BLaER1 treated with 17β-estradiol and CSF1 and Interleukin-3, amounts not matched to agents 10 nM and 100 nM (cell line): Measurements from ENCODE around the gene HMOX1.

Source experiments
- H3K27ac ChIP-seq, 11 experiments: shearing (Covaris generic); formaldehyde crosslinking; 2 replicates each; pipeline ENCODE4 v1.8.1; 2022
- H3K27me3 ChIP-seq, 11 experiments: shearing (Covaris generic); formaldehyde crosslinking; 2 replicates each; pipeline ENCODE4 v1.8.1; 2022
- H3K36me3 ChIP-seq, 11 experiments: shearing (Covaris generic); formaldehyde crosslinking; 2 replicates each; pipeline ENCODE4 v1.8.1; 2022
- H3K4me1 ChIP-seq, 10 experiments: shearing (Covaris generic); formaldehyde crosslinking; 2 replicates each; pipeline ENCODE4 v1.8.1; 2022
- H3K4me2 ChIP-seq, 11 experiments: shearing (Covaris generic); formaldehyde crosslinking; 2 replicates each; pipeline ENCODE4 v1.8.1; 2022
- H3K4me3 ChIP-seq, 10 experiments: shearing (Covaris generic); formaldehyde crosslinking; 2 replicates each; pipeline ENCODE4 v1.8.1; 2022
- H3K9ac ChIP-seq, 11 experiments: shearing (Covaris generic); formaldehyde crosslinking; 2 replicates each; pipeline ENCODE4 v1.8.1; 2022
- H3K9me3 ChIP-seq, 11 experiments: shearing (Covaris generic); formaldehyde crosslinking; replicated peaks in 1 of 11; 2 replicates each; pipeline ENCODE4 v1.8.1; 2022
- H4K20me1 ChIP-seq, 11 experiments: shearing (Covaris generic); formaldehyde crosslinking; 2 replicates each; pipeline ENCODE4 v1.8.1; 2022
- Cebpa-rat ChIP-seq, 11 experiments: shearing (Covaris generic); IDR thresholded peaks; 2 replicates each; pipeline ENCODE4 v1.8.1; 2022

Gene HMOX1

DNA sequence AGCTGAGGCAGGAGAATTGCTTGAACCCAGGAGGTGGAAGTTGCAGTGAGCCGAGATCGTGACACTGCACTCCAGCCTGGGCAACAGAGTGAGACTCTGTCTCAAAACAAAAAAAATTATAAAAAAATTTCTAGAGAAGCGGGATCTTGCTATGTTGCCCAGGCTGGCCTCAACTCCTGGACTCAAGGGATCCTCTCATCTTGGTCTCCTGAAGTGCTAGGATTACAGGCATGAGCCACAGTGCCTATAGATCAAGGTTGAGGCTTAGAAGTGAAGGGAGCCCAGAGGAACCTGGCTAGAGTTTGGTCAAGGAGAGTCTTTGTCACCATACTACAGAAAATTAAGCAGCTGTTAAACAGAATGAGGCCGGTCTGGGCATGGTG, 17.7 kb downstream of the HMOX1 start:
- Histone ChIP-seq H4K20me1 (peaks cover 0 to 14% (median 0%) of the 10 kb centered on the region in 11 experiments; a peak in 5 of 22 replicates), H3K9me3 (no peaks in the 10 kb centered on the region), H3K4me1 (peaks cover 58 to 84% (median 72%) of the 10 kb centered on the region in 10 experiments), H3K4me2 (peak overlapping the region in 9 of 11 experiments; percentile 1 to 98 (median 86); a peak in 10 of 22 replicates), H3K4me3 (no peak overlapping the region), H3K36me3 (peaks cover 13 to 31% (median 26%) of the 10 kb centered on the region in 11 experiments), H3K27ac (peak overlapping the region in 8 of 11 experiments; percentile 87 to 98 (median 95); a peak in 18 of 22 replicates), H3K9ac (peak overlapping the region in 1 of 11 experiments; percentile 93; a peak in 3 of 22 replicates), H3K27me3 (no peaks in the 10 kb centered on the region)
- TF ChIP-seq Cebpa-rat (IDR thresholded peaks at IDR 0.05) = no peak

DNA sequence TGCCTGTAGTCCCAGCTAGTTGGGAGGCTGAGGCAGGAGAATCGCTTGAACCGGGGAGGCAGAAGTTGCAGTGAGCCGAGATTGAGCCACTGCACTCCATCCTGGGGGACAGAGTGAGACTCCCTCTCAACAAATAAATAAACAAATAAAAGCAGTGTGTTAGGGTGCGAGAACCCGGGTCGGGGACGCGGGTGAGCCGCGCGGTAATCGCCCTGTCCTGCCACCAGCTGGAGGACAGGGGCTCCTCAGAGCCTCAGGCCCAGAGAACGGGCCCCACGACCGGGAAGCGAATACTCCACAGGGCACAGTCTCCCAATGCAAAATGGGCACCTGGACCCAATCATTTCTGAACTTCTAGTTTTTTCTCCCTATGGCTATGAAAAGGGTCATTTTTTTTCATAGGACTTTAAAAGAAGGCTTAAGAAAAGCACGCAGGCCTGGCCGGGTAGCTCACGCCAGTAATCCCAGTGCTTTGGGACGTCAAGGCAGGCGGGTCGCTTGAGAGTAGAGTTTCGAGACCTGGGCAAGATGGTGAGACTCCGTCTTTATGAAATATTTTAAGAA, 18.3 kb downstream of the HMOX1 start:
- H3K9ac ChIP-seq = peak overlapping the region; percentile 77 to 99 (median 96)
- H3K4me2 ChIP-seq = peak overlapping the region; percentile 71 to 98 (median 86)
- peak overlapping the region; percentile 70 to 98 (median 95) for H3K27ac ChIP-seq
- H3K36me3 ChIP-seq = peaks cover 10 to 35% (median 32%) of the 10 kb centered on the region in 11 experiments
- H4K20me1 ChIP-seq = peaks cover 0 to 8% (median 0%) of the 10 kb centered on the region in 11 experiments; a peak in 1 of 22 replicates
- TF ChIP-seq Cebpa-rat (IDR thresholded peaks at IDR 0.05) = no peak
- H3K4me1 ChIP-seq = peaks cover 58 to 87% (median 73%) of the 10 kb centered on the region in 10 experiments
- H3K27me3 ChIP-seq = no peaks in the 10 kb centered on the region
- H3K9me3 ChIP-seq = no peaks in the 10 kb centered on the region
- peak overlapping the region; percentile 82 to 97 (median 90) for H3K4me3 ChIP-seq

DNA sequence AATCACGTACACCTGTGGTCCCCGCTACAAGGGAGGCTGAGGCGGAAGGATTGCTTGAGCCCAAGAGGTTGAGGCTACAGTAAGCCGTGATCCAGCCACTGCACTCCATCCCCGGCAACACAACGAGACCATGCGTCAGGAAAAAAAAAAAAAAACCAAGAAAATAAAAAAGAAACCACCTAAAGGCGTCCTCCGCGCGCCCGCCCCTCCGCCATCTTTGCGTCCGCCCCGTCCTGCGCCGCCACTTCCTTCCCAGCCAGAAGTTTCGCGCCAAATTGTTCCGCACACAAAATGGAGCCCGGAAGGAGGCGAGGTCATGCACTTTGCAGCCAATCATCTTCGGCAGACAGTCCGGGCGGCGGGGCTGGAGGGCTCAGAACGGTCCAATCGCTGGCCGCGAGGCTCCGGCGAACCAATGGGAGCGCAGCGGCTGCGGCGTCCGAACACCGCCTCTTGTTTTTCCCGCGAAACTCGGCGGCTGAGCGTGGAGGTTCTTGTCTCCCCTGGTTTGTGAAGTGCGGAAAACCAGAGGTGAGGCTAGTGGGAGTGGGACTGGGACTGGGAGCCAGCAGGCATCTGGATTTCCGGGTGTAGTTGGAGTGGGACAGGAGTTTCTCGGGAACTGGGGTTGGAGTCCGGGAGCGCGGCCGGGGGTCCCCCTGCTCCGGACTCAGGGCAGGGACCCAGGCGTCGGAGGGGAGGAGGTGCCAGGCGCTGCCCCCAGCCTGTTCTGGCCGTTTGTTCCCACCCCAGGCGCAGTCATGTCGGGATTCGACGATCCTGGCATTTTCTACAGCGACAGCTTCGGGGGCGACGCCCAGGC, 19.0 kb downstream of the HMOX1 start, which contains the start of gene MCM5:
Gene MCM5, plus strand, starts transcription at position 463 of the 823 bp plus-strand sequence. Its CDS starts 299 bp downstream, at position 762.
- no peak for TF ChIP-seq Cebpa-rat (IDR thresholded peaks at IDR 0.05)
- H4K20me1 ChIP-seq = peaks cover 0 to 3% (median 0%) of the 10 kb centered on the region in 11 experiments; a peak in 1 of 22 replicates
- no peaks in the 10 kb centered on the region for H3K27me3 ChIP-seq
- peak within 1 kb of the TSS; percentile 82 to 99 (median 96) for H3K9ac ChIP-seq
- peaks cover 58 to 94% (median 78%) of the 10 kb centered on the region in 10 experiments for H3K4me1 ChIP-seq
- H3K27ac ChIP-seq = peak within 1 kb of the TSS; percentile 70 to 98 (median 95)
- H3K4me3 ChIP-seq = peak within 1 kb of the TSS; percentile 82 to 97 (median 90)
- H3K9me3 ChIP-seq = no peaks in the 10 kb centered on the region
- peak within 1 kb of the TSS; percentile 86 to 100 (median 97) for H3K4me2 ChIP-seq
- peaks cover 6 to 42% (median 38%) of the 10 kb centered on the region in 11 experiments; a peak in 20 of 22 replicates for H3K36me3 ChIP-seq

DNA sequence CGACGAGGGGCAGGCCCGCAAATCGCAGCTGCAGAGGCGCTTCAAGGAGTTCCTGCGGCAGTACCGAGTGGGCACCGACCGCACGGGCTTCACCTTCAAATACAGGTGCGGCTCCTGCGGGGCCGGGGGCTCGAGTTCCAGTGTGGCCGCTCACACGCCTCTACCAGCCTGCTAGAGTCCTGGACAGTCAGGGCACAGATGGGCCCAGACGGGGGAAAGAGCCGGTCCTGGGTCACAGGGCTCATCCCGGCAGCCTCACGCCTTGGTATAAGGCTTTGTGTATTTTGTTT, 19.6 kb downstream of the HMOX1 start:
- H3K36me3 ChIP-seq = peaks cover 8 to 47% (median 44%) of the 10 kb centered on the region in 11 experiments; a peak in 20 of 22 replicates
- H3K27ac ChIP-seq = peak overlapping the region in 10 of 11 experiments; percentile 74 to 98 (median 95); a peak in 21 of 22 replicates
- no peak for TF ChIP-seq Cebpa-rat (IDR thresholded peaks at IDR 0.05)

DNA sequence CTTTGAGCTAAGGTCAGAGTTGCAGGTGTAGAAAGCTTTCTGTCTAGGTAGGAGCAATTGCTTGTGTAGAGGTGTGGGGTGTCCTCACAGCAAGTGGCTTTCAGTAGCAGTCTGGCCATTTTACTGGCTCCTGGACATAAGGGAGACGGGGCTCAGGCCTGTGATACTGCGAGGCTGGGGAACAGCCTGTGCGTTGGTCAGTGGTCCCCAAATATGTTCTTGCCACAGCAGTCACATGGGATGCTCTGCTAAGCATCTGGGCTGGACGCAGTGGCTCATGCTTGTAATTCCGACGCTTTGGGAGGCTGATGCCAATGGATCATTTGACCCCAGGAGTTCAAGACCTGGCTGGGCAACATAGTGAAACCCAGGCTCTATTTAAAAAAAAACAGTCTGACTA, 21.0 kb downstream of the HMOX1 start:
- peak overlapping the region in 7 of 11 experiments; percentile 18 to 98 (median 49); a peak in 9 of 22 replicates for H3K27ac ChIP-seq
- peak overlapping the region in 9 of 11 experiments; percentile 82 to 99 (median 96); a peak in 17 of 22 replicates for H3K9ac ChIP-seq
- H3K9me3 ChIP-seq = no peaks in the 10 kb centered on the region
- H3K27me3 ChIP-seq = no peaks in the 10 kb centered on the region
- TF ChIP-seq Cebpa-rat (IDR thresholded peaks at IDR 0.05) = no peak
- peaks cover 52 to 86% (median 73%) of the 10 kb centered on the region in 10 experiments for H3K4me1 ChIP-seq
- H3K4me3 ChIP-seq = peak overlapping the region in 8 of 10 experiments; percentile 82 to 97 (median 90); a peak in 10 of 20 replicates
- H4K20me1 ChIP-seq = no peaks in the 10 kb centered on the region
- H3K4me2 ChIP-seq = peak overlapping the region; percentile 85 to 100 (median 97)
- peaks cover 8 to 61% (median 58%) of the 10 kb centered on the region in 11 experiments; a peak in 20 of 22 replicates for H3K36me3 ChIP-seq

More for the DNA sequence above, 19.6 kb downstream of the HMOX1 start:
- Histone ChIP-seq H3K4me2 (peak overlapping the region; percentile 85 to 100 (median 97)), H3K27me3 (no peaks in the 10 kb centered on the region), H3K4me1 (peaks cover 58 to 89% (median 77%) of the 10 kb centered on the region in 10 experiments), H3K9me3 (no peaks in the 10 kb centered on the region), H4K20me1 (no peaks in the 10 kb centered on the region), H3K9ac (peak overlapping the region; percentile 82 to 99 (median 96)), H3K4me3 (peak overlapping the region; percentile 82 to 97 (median 90))

DNA sequence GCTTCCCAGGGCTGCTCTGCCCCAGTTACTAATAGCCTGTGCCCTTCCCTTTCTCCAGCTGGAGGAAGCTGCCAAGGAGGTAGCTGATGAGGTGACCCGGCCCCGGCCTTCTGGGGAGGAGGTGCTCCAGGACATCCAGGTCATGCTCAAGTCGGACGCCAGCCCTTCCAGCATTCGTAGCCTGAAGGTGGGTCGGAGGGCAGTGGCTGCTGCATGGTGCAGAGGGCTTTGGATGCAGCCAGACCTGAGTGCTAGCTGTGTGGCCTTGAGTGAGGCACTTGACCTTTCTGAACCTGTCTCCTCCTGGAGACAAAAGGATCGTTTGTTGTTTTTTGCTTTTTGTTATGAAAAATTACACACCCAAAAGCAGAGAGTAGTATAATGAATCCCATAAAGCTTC, 22.5 kb downstream of the HMOX1 start:
- Histone ChIP-seq H4K20me1 (no peaks in the 10 kb centered on the region), H3K4me3 (peak overlapping the region in 2 of 10 experiments; percentile 89 to 90; a peak in 1 of 20 replicates), H3K27me3 (no peaks in the 10 kb centered on the region), H3K4me2 (peak overlapping the region in 10 of 11 experiments; percentile 2 to 98 (median 94); a peak in 15 of 22 replicates), H3K4me1 (peaks cover 37 to 86% (median 73%) of the 10 kb centered on the region in 10 experiments), H3K27ac (peak overlapping the region in 5 of 11 experiments; percentile 9 to 98 (median 30); a peak in 8 of 22 replicates), H3K9ac (peak overlapping the region in 9 of 11 experiments; percentile 2 to 99 (median 96); a peak in 11 of 22 replicates), H3K36me3 (peaks cover 12 to 76% (median 73%) of the 10 kb centered on the region in 11 experiments; a peak in 21 of 22 replicates), H3K9me3 (no peaks in the 10 kb centered on the region)
- TF ChIP-seq Cebpa-rat (IDR thresholded peaks at IDR 0.05) = no peak

DNA sequence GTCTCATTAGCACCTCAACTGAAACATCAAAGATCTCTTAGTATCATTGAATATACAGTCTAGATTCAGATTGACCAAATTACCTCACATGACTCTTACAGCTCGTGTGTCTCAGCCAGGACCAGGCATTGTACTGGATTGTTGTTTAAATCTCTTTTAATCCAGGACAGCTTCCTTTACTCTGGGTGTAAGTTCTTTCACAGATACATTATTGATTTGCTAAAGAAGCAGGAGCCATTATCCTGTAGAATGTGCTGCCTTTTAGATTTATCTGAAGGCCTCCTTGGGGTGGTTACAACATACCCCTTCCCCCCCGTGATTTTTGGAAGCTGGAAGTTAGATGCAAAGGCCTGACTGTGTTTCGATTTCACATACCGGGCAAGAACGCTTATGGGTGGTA, 23.3 kb downstream of the HMOX1 start:
- H3K9me3 ChIP-seq = no peaks in the 10 kb centered on the region
- peak overlapping the region in 5 of 11 experiments; percentile 30 to 50 (median 39); a peak in 8 of 22 replicates for H3K27ac ChIP-seq
- peak overlapping the region in 8 of 11 experiments; percentile 0 to 98 (median 22); a peak in 10 of 22 replicates for H3K9ac ChIP-seq
- H3K36me3 ChIP-seq = peaks cover 15 to 84% (median 81%) of the 10 kb centered on the region in 11 experiments; a peak in 21 of 22 replicates
- no peak for TF ChIP-seq Cebpa-rat (IDR thresholded peaks at IDR 0.05)
- H4K20me1 ChIP-seq = no peaks in the 10 kb centered on the region
- no peak overlapping the region for H3K4me3 ChIP-seq
- no peaks in the 10 kb centered on the region for H3K27me3 ChIP-seq
- peak overlapping the region in 4 of 11 experiments; percentile 20 to 86 (median 54); a peak in 3 of 22 replicates for H3K4me2 ChIP-seq
- peaks cover 34 to 86% (median 77%) of the 10 kb centered on the region in 10 experiments for H3K4me1 ChIP-seq

DNA sequence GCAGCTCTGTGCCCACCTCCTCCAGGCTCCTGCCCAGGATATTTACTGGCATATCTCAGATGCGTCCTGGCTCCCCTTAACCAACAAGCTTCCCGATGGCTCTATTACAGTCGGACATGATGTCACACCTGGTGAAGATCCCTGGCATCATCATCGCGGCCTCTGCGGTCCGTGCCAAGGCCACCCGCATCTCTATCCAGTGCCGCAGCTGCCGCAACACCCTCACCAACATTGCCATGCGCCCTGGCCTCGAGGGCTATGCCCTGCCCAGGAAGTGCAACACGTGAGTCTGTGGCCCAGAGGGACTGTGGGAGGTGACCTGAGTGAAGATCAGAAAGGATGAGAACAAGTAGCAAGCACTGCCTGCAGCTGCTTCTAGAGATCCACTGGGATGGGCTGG, 25.5 kb downstream of the HMOX1 start:
- peaks cover 0 to 11% (median 0%) of the 10 kb centered on the region in 11 experiments; a peak in 3 of 22 replicates for H4K20me1 ChIP-seq
- peaks cover 15 to 96% (median 90%) of the 10 kb centered on the region in 11 experiments; a peak in 21 of 22 replicates for H3K36me3 ChIP-seq

More for the DNA sequence above, 25.5 kb downstream of the HMOX1 start:
- TF ChIP-seq Cebpa-rat (IDR thresholded peaks at IDR 0.05) = no peak
- no peaks in the 10 kb centered on the region for H3K27me3 ChIP-seq
- peaks cover 43 to 92% (median 83%) of the 10 kb centered on the region in 10 experiments for H3K4me1 ChIP-seq
- no peak overlapping the region for H3K4me3 ChIP-seq
- peak overlapping the region in 9 of 11 experiments; percentile 4 to 95 (median 92); a peak in 16 of 22 replicates for H3K27ac ChIP-seq
- no peaks in the 10 kb centered on the region for H3K9me3 ChIP-seq
- H3K9ac ChIP-seq = peak overlapping the region in 5 of 11 experiments; percentile 5 to 82 (median 44); a peak in 8 of 22 replicates
- peak overlapping the region in 8 of 11 experiments; percentile 10 to 98 (median 84); a peak in 13 of 22 replicates for H3K4me2 ChIP-seq
